HepG2 (cell line): Measurements from ENCODE around the gene SLC12A1. TPM values are rescaled to one million over a fixed set of nuclear protein-coding genes. Genes with fewer than 3 reads are reported as not detected.

ENCODE experiments used
- ATAC-seq: fragments of 200-7000 bp; cut with Tn5 transposase; 3 replicates; pipeline ENCODE4 v1.9.1; 2020; ENCODE audit warnings: mild to moderate bottlenecking, moderate library complexity
- BruUV-seq: library from RNA; stranded (reverse); fragments of 400-500 nt; replicated peaks from 2 replicates; lab custom pipeline; 2021; lab: Mats Ljungman, UMichigan
- CTCF ChIA-PET: fragments of 300-600 bp; formaldehyde crosslinking; extraction: SDS; loops from one replicate; lab custom pipeline; 2021; ENCODE audit warnings: low total read pairs, inconsistent platforms, low intra/inter-chr PET ratio; lab: Yijun Ruan, JAX
- POLR2A ChIA-PET: fragments of 350-600 bp; sonication (Branson Sonifier 250); formaldehyde crosslinking; loops from one replicate; lab custom pipeline; 2020; ENCODE audit warnings: antibody characterized with exemption, inconsistent platforms; lab: Yijun Ruan, JAX
- DNase-seq: peaks from one replicate; pipeline ENCODE4 v3.0.0-alpha.2; 2015; ENCODE audit warnings: low spot score
- FAIRE-seq: peaks from 3 replicates; lab custom pipeline; 2011; peaks lifted over from hg19 to GRCh38; lab: Jason Lieb, UNC
- H2AFZ ChIP-seq: one replicate; pipeline ENCODE4 v1.6.1; 2011; ENCODE audit warnings: low read length, inconsistent platforms
- H3K27ac ChIP-seq: fragments of 300-600 bp; 3 replicates; pipeline ENCODE4 v1.8.0; 2011; ENCODE audit warnings: mixed run types, mild to moderate bottlenecking, mixed read lengths, low read length, inconsistent platforms; ENCODE audit not compliant: insufficient read depth; ENCODE audit errors: extremely low read length
- H3K27me3 ChIP-seq, 2 experiments: fragments of 200-600 bp in 1 of 2; 2 replicates in 1 of 2; 3 replicates in 1 of 2; pipeline versions ENCODE4 v1.6.0 to v1.8.0; 2011; ENCODE audit warnings: low read length in 2 of 2, mild to moderate bottlenecking in 2 of 2, moderate library complexity in 2 of 2, inconsistent platforms in 1 of 2; ENCODE audit not compliant: insufficient read depth in 2 of 2, control insufficient read depth in 1 of 2
- H3K36me3 ChIP-seq, 2 experiments: fragments of 200-600 bp in 1 of 2; replicated peaks in 1 of 2; 2 replicates in 1 of 2; 3 replicates in 1 of 2; pipeline versions ENCODE4 v1.5.1 to v1.8.0; 2011; ENCODE audit warnings: low read length in 2 of 2, inconsistent platforms in 1 of 2; ENCODE audit not compliant: insufficient read depth in 2 of 2, control insufficient read depth in 1 of 2
- H3K4me1 ChIP-seq: 2 replicates; pipeline ENCODE4 v1.5.1; 2012; ENCODE audit warnings: low read length, inconsistent platforms; ENCODE audit not compliant: insufficient read depth
- H3K4me2 ChIP-seq: 2 replicates; pipeline ENCODE4 v1.6.0; 2011; ENCODE audit warnings: low read depth, low read length, inconsistent platforms
- H3K4me3 ChIP-seq, 3 experiments: fragments of 200-600 bp in 1 of 3; sonication (generic), shearing (Covaris generic) in 1 of 3; replicated peaks in 1 of 3; 2 replicates each; pipeline ENCODE4 v1.5.1; 2011 to 2016; ENCODE audit warnings: low read length in 3 of 3, inconsistent platforms in 2 of 3, low read depth in 2 of 3, mild to moderate bottlenecking in 2 of 3, control low read depth in 1 of 3, mixed read lengths in 1 of 3; ENCODE audit not compliant: insufficient read depth in 1 of 3
- H3K79me2 ChIP-seq: one replicate; pipeline ENCODE4 v1.6.1; 2011; ENCODE audit warnings: low read length, inconsistent platforms; ENCODE audit not compliant: insufficient read depth
- H3K9ac ChIP-seq: 2 replicates; pipeline ENCODE4 v1.6.0; 2011; ENCODE audit warnings: mild to moderate bottlenecking, low read depth, low read length, inconsistent platforms; ENCODE audit not compliant: insufficient read depth
- H3K9me3 ChIP-seq: 2 replicates; pipeline ENCODE4 v1.5.1; 2012; ENCODE audit warnings: mild to moderate bottlenecking, low read length
- H4K20me1 ChIP-seq: 2 replicates; pipeline ENCODE4 v1.6.0; 2011; ENCODE audit warnings: inconsistent platforms, mild to moderate bottlenecking, low read length, moderate library complexity; ENCODE audit not compliant: insufficient read depth
- BCL6 ChIP-seq: IDR thresholded peaks from 2 replicates; pipeline ENCODE4 v1.6.1; 2016; ENCODE audit warnings: missing genetic modification reagents, missing compliant biosample characterization
- DMAP1 ChIP-seq: IDR thresholded peaks from 2 replicates; pipeline ENCODE4 v1.6.1; 2016
- E2F5 ChIP-seq: sonication (generic); formaldehyde crosslinking; conservative IDR thresholded peaks from 2 replicates; pipeline ENCODE4 v1.4.0; 2020; ENCODE audit warnings: missing genetic modification reagents
- KLF12 ChIP-seq: sonication (generic); formaldehyde crosslinking; IDR thresholded peaks from 2 replicates; pipeline ENCODE4 v1.4.0; 2020; ENCODE audit warnings: missing genetic modification reagents, borderline replicate concordance
- KLF9 ChIP-seq: IDR thresholded peaks from 2 replicates; pipeline ENCODE4 v1.6.1; 2016; ENCODE audit warnings: low read depth
- MEIS2 ChIP-seq: sonication (generic); formaldehyde crosslinking; IDR thresholded peaks from 2 replicates; pipeline ENCODE4 v1.9.0; 2021; ENCODE audit warnings: mild to moderate bottlenecking, missing genetic modification reagents
- MYNN ChIP-seq: sonication (generic); formaldehyde crosslinking; IDR thresholded peaks from 2 replicates; pipeline ENCODE4 v1.4.0; 2020; ENCODE audit warnings: mild to moderate bottlenecking, low read depth, missing genetic modification reagents
- RBAK ChIP-seq: sonication (generic); formaldehyde crosslinking; IDR thresholded peaks from 2 replicates; pipeline ENCODE4 v1.5.1; 2020; ENCODE audit warnings: mild to moderate bottlenecking, missing genetic modification reagents
- RFX1 ChIP-seq: fragments of 450-650 bp; IDR thresholded peaks from 2 replicates; pipeline ENCODE4 v1.6.1; 2017
- SETDB1 ChIP-seq: sonication (generic); formaldehyde crosslinking; IDR thresholded peaks from 2 replicates; pipeline ENCODE4 v1.5.1; 2020; ENCODE audit warnings: missing genetic modification reagents, mild to moderate bottlenecking, borderline replicate concordance
- TRIM24 ChIP-seq: sonication (generic); formaldehyde crosslinking; IDR thresholded peaks from 2 replicates; pipeline ENCODE4 v1.8.0; 2022; ENCODE audit warnings: mild to moderate bottlenecking, missing genetic modification reagents
- ZBTB14 ChIP-seq: sonication (generic); formaldehyde crosslinking; IDR thresholded peaks from 2 replicates; pipeline ENCODE4 v1.4.0; 2020; ENCODE audit warnings: missing genetic modification reagents
- ZFP62 ChIP-seq: sonication (generic); formaldehyde crosslinking; IDR thresholded peaks from 2 replicates; pipeline ENCODE4 v1.4.0; 2020; ENCODE audit warnings: missing genetic modification reagents
- ZGPAT ChIP-seq: IDR thresholded peaks from 2 replicates; pipeline ENCODE4 v1.6.1; 2016; ENCODE audit warnings: mild to moderate bottlenecking
- ZIK1 ChIP-seq: sonication (generic); formaldehyde crosslinking; IDR thresholded peaks from 2 replicates; pipeline ENCODE4 v1.5.0; 2020; ENCODE audit warnings: mild to moderate bottlenecking, low read depth, missing genetic modification reagents, borderline replicate concordance
- ZNF260 ChIP-seq: sonication (generic); formaldehyde crosslinking; IDR thresholded peaks from 2 replicates; pipeline ENCODE4 v1.4.0; 2020; ENCODE audit warnings: missing genetic modification reagents, low read depth, mild to moderate bottlenecking, borderline replicate concordance
- ZNF30 ChIP-seq: sonication (generic); formaldehyde crosslinking; IDR thresholded peaks from 2 replicates; pipeline ENCODE4 v1.5.0; 2020; ENCODE audit warnings: mild to moderate bottlenecking, missing genetic modification reagents
- ZNF343 ChIP-seq: sonication (generic); formaldehyde crosslinking; IDR thresholded peaks from 2 replicates; pipeline ENCODE4 v1.4.0; 2020; ENCODE audit warnings: mild to moderate bottlenecking, missing genetic modification reagents
- ZNF644 ChIP-seq: IDR thresholded peaks from 2 replicates; pipeline ENCODE4 v1.6.1; 2016; ENCODE audit warnings: low read depth
- ZNF652 ChIP-seq: IDR thresholded peaks from 2 replicates; pipeline ENCODE4 v1.6.1; 2016; ENCODE audit warnings: low read depth, borderline replicate concordance
- ZNF672 ChIP-seq: sonication (generic); formaldehyde crosslinking; IDR thresholded peaks from 2 replicates; pipeline ENCODE4 v1.8.1; 2022; ENCODE audit warnings: missing genetic modification reagents
- ZNF704 ChIP-seq: sonication (generic); formaldehyde crosslinking; IDR thresholded peaks from 2 replicates; pipeline ENCODE4 v1.8.1; 2023; ENCODE audit warnings: mild to moderate bottlenecking, inconsistent platforms, moderate library complexity, missing genetic modification reagents, borderline replicate concordance
- WGBS: methylation state at CpG from one replicate; pipeline ENCODE4 v1.1.6; 2017; ENCODE audit warnings: low lambda C conversion rate; 5-methylcytosine and 5-hydroxymethylcytosine counted together
- in situ Hi-C: cut with HindIII; loops from 2 replicates; pipeline ENCODE4 v1.10.0; 2017; ENCODE audit warnings: low pct_unique_long_range_greater_than_20kb; ENCODE audit not compliant: extremely low pct_ligation_motif_present
- intact Hi-C: fragments of 100-400 bp; cut with micrococcal nuclease; formaldehyde crosslinking; loops from one replicate; pipeline ENCODE4 v1.10.0; 2022; ENCODE audit not compliant: unreplicated experiment
- polyA plus RNA-seq, 8 experiments: library from polyadenylated mRNA; depleted of rRNA in 3 of 8; stranded (reverse) in 7 of 8; unstranded in 1 of 8; fragments of >200 nt; fragmentation: Illumina TruSeq in 4 of 8; extraction: Trizol in 4 of 8; gene quantifications; 2 replicates each; pipeline versions ENCODE4 v1.2.1 to v1.2.3, GENCODE V29; 2011 to 2016; ENCODE audit warnings: low read depth in 4 of 8, missing spikeins in 1 of 8, mixed read lengths in 1 of 8; ENCODE audit not compliant: insufficient read depth in 1 of 8
- total RNA-seq, 5 experiments: library from RNA; depleted of rRNA; stranded (reverse); fragments of >200 nt; fragmentation: Illumina TruSeq; extraction: Trizol; gene quantifications; 2 replicates each; pipeline ENCODE4 v1.2.3, GENCODE V29; 2016; ENCODE audit warnings: low read depth in 1 of 5

Gene SLC12A1
- total and polyA plus RNA-seq, 2 of the 13 experiments (the other 11 are each of a cell fraction or from before 2014, with no cell fraction given), result not detected

GRCh38 chr15:48298914-48299313 lies 92.8 kb downstream of the SLC12A1 start (continued):
- TF ChIP-seq ZNF704 (CRISPR knock-in tag) (no peak), ZNF30 (CRISPR knock-in tag) (no peak), KLF9 (CRISPR knock-in tag) (no peak), KLF12 (CRISPR knock-in tag) (no peak), RBAK (CRISPR knock-in tag) (no peak), ZGPAT (CRISPR knock-in tag) (no peak), ZNF343 (no peak), ZNF260 (CRISPR knock-in tag) (no peak), SETDB1 (no peak), ZNF672 (CRISPR knock-in tag) (no peak)

- H3K36me3 ChIP-seq, result no peaks in the 10 kb centered on the region
- H3K4me3 ChIP-seq, result no peak overlapping the region
- BruUV-seq, result no TSS peak
- CTCF ChIA-PET, result no interaction called here
- ATAC-seq (no peak), FAIRE-seq (no peak), DNase-seq (no peak)
- H4K20me1 ChIP-seq, result no peaks in the 10 kb centered on the region
- no peak overlapping the region for H2AFZ ChIP-seq
- intact Hi-C loops, result no loop called here
- no peaks in the 10 kb centered on the region for H3K27me3 ChIP-seq
- 33% methylated on average over 5 of the region's 5 CpGs for WGBS
- POLR2A ChIA-PET, result no interaction called here
- H3K4me2 ChIP-seq, result no peak overlapping the region
- H3K9me3 ChIP-seq, result no peaks in the 10 kb centered on the region
- H3K9ac ChIP-seq, result no peak overlapping the region
- no peak overlapping the region for H3K27ac ChIP-seq
- in situ Hi-C loops, result no loop called here
- H3K4me1 ChIP-seq, result no peaks in the 10 kb centered on the region
- H3K79me2 ChIP-seq, result no peaks in the 10 kb centered on the region
- TF ChIP-seq ZNF644 (no peak), ZNF652 (no peak), BCL6 (CRISPR knock-in tag) (no peak), MYNN (CRISPR knock-in tag) (no peak), E2F5 (CRISPR knock-in tag) (no peak), ZFP62 (CRISPR knock-in tag) (no peak), DMAP1 (CRISPR knock-in tag) (no peak), MEIS2 (CRISPR knock-in tag) (no peak), ZIK1 (no peak), TRIM24 (CRISPR knock-in tag) (no peak), RFX1 (no peak), ZBTB14 (no peak)
These were observed 93.9 kb downstream of the SLC12A1 start for GRCh38 chr15:48300038-48300437.
